C4-2B (cell line): ENCODE measurements around the gene TMTC1.

Source experiments
- ZFX ChIP-seq: fragments of 450-650 bp; IDR thresholded peaks from 2 replicates; pipeline ENCODE4 v1.6.1; 2017
- TF ChIP-seq, protein P1 (sequence below): fragments of 450-650 bp; conservative IDR thresholded peaks from 2 replicates; pipeline ENCODE4 v1.5.1; 2017; ENCODE audit warnings: mild to moderate bottlenecking

DNA sequence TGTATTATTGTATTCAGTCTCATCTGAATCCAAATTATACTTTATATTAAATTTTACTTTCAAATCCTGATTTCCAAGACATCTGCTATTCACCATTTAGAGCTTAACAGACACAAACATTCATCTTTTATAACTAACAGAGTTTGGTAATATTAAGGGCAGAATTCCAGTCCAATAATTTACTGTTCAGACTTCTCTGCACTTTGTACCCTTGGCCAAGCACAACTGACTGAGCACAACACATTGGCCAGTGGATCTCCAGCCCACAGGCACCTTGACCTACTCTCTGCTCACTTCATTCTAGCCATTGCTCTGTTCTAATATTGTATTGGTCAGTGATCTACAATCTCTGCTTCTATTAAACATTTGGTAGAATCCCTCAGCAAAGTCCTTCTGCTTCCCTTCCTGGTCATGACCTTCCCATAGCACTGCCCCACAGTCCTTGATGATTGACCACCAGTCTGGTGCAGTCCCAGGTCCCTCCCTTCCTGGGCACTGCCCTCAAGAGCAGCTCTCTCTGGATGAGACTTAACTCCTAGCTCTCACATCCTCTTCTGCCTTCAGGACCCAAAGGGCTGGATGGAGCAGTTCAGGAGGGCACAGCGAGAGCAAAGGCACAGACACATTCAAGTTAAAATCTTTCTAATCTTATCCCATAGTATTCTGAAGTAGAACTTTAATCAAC lies 188.5 kb downstream of the TMTC1 start:
- TF ChIP-seq, protein P1, sequence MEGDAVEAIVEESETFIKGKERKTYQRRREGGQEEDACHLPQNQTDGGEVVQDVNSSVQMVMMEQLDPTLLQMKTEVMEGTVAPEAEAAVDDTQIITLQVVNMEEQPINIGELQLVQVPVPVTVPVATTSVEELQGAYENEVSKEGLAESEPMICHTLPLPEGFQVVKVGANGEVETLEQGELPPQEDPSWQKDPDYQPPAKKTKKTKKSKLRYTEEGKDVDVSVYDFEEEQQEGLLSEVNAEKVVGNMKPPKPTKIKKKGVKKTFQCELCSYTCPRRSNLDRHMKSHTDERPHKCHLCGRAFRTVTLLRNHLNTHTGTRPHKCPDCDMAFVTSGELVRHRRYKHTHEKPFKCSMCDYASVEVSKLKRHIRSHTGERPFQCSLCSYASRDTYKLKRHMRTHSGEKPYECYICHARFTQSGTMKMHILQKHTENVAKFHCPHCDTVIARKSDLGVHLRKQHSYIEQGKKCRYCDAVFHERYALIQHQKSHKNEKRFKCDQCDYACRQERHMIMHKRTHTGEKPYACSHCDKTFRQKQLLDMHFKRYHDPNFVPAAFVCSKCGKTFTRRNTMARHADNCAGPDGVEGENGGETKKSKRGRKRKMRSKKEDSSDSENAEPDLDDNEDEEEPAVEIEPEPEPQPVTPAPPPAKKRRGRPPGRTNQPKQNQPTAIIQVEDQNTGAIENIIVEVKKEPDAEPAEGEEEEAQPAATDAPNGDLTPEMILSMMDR = no peak
- TF ChIP-seq ZFX = no peak
